ENCODE results near the gene WIPI1.

WIPI1 gene

DNA sequence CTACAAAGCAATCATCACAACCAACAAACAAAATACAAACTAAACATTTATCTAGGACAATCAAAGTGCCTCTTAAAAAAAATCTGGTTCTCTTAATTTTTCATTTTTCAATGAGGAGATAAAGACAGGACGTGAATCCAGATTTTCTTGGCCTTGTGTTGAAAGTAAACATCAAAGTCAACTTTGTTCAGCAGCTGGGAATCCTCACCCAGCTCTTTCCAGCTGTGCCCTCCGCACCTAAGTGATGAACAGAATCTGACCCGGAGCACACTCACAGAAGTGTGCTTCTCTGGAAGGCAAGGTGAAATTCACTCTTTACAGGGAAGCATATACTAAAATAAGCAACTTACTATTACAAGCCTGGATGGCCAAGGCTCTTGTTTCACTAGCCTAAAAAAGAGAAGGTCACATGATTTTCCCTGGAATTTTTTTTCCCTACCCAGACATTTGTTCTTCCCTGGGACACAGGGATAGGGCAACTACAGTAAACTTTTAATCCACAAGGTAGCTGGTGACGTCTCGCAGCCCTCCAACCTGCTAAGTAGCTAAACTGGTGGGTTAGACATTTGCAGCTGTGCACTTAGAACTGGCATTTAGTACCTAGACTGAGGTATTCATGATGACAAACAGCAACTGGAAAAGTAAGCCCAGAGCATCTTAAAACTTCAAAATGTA is 3.2 kb downstream of the WIPI1 start:
- Histone ChIP-seq H3K27me3 (ENCODE audit: low read depth, low read length) (peaks cover 13% of the 10 kb centered on the region), H3K36me3 (replicated peaks; ENCODE audit: low read depth, low read length) (peaks cover 6% of the 10 kb centered on the region), H3K9me3 (ENCODE audit: insufficient read depth, low read length) (no peaks in the 10 kb centered on the region), H3K79me2 (ENCODE audit: low read length) (no peaks in the 10 kb centered on the region), H3K9ac (ENCODE audit: low read length) (no peak overlapping the region), H2AFZ (ENCODE audit: low read depth, low read length) (no peak overlapping the region), H3K27ac (ENCODE audit: low read length) (no peak overlapping the region), H3K4me3 (ENCODE audit: low read length) (no peak overlapping the region), H3K4me1 (ENCODE audit: low read length) (peaks cover 25% of the 10 kb centered on the region), H4K20me1 (ENCODE audit: insufficient read depth, low read length) (no peaks in the 10 kb centered on the region), H3K4me2 (ENCODE audit: low read length) (no peak overlapping the region)
- no peak for TF ChIP-seq EZH2phosphoT487 (IDR thresholded peaks at IDR 0.05; ENCODE audit: low read depth)
- TF ChIP-seq, protein P1, sequence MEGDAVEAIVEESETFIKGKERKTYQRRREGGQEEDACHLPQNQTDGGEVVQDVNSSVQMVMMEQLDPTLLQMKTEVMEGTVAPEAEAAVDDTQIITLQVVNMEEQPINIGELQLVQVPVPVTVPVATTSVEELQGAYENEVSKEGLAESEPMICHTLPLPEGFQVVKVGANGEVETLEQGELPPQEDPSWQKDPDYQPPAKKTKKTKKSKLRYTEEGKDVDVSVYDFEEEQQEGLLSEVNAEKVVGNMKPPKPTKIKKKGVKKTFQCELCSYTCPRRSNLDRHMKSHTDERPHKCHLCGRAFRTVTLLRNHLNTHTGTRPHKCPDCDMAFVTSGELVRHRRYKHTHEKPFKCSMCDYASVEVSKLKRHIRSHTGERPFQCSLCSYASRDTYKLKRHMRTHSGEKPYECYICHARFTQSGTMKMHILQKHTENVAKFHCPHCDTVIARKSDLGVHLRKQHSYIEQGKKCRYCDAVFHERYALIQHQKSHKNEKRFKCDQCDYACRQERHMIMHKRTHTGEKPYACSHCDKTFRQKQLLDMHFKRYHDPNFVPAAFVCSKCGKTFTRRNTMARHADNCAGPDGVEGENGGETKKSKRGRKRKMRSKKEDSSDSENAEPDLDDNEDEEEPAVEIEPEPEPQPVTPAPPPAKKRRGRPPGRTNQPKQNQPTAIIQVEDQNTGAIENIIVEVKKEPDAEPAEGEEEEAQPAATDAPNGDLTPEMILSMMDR (IDR thresholded peaks at IDR 0.05; ENCODE audit: low read depth, low read length), result no peak

DNA sequence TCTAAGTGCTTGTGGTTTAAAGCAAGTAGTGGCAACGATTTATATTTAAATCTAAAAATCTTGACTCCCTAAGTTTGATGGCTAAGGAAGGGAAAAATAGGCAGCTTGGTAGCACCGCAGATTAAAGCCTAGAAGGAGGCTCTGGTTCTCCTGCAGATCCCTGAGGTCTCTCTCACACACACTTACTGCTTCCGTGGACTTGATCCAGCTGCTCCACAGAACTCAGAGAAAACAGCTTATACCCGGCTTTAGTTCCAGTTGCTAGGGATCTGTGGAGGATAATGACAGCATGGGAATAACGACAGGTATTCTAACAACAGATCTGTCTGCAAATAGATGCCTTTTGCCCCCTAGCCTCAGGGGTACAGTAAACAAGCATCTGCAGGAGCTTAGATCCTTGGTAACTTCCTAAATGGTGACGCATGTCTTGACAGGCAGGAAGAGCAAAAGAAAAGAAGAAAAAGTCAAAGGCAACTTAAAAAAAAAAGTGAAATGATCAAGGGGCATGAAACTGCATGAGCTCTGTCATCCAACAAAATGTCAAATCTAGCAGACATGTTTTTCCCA is 4.5 kb downstream of the WIPI1 start:
- TF ChIP-seq, protein P1 (IDR thresholded peaks at IDR 0.05; ENCODE audit: low read depth, low read length), result no peak
- TF ChIP-seq EZH2phosphoT487 (IDR thresholded peaks at IDR 0.05; ENCODE audit: low read depth), result no peak
- Histone ChIP-seq H3K4me1 (ENCODE audit: low read length) (peaks cover 13% of the 10 kb centered on the region), H3K27me3 (ENCODE audit: low read depth, low read length) (peaks cover 13% of the 10 kb centered on the region), H3K4me2 (ENCODE audit: low read length) (no peak overlapping the region), H3K79me2 (ENCODE audit: low read length) (no peaks in the 10 kb centered on the region), H3K4me3 (ENCODE audit: low read length) (no peak overlapping the region), H4K20me1 (ENCODE audit: insufficient read depth, low read length) (no peaks in the 10 kb centered on the region), H3K9me3 (ENCODE audit: insufficient read depth, low read length) (no peaks in the 10 kb centered on the region), H3K27ac (ENCODE audit: low read length) (no peak overlapping the region), H3K9ac (ENCODE audit: low read length) (no peak overlapping the region), H2AFZ (ENCODE audit: low read depth, low read length) (no peak overlapping the region), H3K36me3 (replicated peaks; ENCODE audit: low read depth, low read length) (peaks cover 6% of the 10 kb centered on the region)

DNA sequence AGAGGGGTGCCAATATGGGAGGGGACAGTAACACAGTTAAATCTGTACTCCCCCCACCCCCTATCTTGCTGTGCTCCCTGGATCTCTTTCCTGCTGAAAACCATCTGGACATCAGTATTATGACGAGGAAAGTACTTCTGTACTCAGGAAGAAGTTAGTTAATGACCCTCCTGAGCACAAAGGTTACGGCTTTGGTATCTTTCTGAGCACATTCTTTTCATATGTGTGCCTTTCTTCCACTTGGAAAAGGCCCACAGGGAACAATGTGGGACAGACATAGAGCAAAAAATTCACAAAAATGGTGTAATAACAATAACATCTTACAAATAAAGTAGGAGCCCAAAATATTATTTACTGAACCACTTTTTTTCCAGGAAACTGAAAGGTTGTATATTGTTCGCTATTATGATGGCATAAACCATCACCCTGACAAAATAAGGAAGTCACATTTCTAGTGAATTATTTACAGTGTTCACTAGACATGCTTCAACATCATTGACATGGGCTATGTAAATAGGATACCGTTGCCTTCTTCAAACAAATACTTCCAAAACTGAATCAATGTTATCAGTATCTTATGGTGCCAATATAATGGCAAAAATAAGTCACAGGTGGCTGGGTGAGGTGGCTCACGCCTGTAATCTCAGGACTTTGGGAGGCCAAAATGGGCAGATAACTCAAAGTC is 5.5 kb downstream of the WIPI1 start:
- TF ChIP-seq, protein P1 (IDR thresholded peaks at IDR 0.05; ENCODE audit: low read depth, low read length), result no peak
- H3K79me2 ChIP-seq (ENCODE audit: low read length), result no peaks in the 10 kb centered on the region
- H3K9ac ChIP-seq (ENCODE audit: low read length), result no peak overlapping the region
- no peaks in the 10 kb centered on the region for H3K9me3 ChIP-seq (ENCODE audit: insufficient read depth, low read length)
- H2AFZ ChIP-seq (ENCODE audit: low read depth, low read length), result no peak overlapping the region
- no peak overlapping the region for H3K4me3 ChIP-seq (ENCODE audit: low read length)
- peaks cover 13% of the 10 kb centered on the region for H3K27me3 ChIP-seq (ENCODE audit: low read depth, low read length)
- H4K20me1 ChIP-seq (ENCODE audit: insufficient read depth, low read length), result no peaks in the 10 kb centered on the region
- peaks cover 13% of the 10 kb centered on the region for H3K4me1 ChIP-seq (ENCODE audit: low read length)
- no peak overlapping the region for H3K27ac ChIP-seq (ENCODE audit: low read length)
- H3K4me2 ChIP-seq (ENCODE audit: low read length), result no peak overlapping the region
- H3K36me3 ChIP-seq (replicated peaks; ENCODE audit: low read depth, low read length), result peaks cover 6% of the 10 kb centered on the region

DNA sequence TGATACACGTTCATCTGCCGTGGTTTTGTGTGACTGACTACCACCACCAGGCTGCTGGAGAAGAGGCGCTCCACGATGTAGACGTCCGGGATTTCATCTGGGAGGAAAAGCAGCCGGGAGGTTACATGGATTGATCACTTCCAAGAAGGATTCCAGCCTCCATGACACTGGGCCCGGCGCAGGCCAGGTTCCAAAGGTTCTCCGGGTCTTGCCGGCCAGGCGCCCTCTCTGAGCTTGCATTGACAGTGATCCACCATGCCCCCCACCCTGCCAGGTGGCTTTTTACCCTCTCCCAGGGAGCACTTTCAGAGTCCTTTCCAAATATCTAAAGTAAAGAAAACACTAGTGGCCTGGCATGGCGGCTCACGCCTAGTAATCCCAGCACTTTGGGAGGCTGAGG is 6.5 kb downstream of the WIPI1 start:
- no peak overlapping the region for H3K4me3 ChIP-seq (ENCODE audit: low read length)
- H3K4me2 ChIP-seq (ENCODE audit: low read length), result no peak overlapping the region
- TF ChIP-seq, protein P1 (IDR thresholded peaks at IDR 0.05; ENCODE audit: low read depth, low read length), result no peak
- TF ChIP-seq EZH2phosphoT487 (IDR thresholded peaks at IDR 0.05; ENCODE audit: low read depth), result no peak
- peaks cover 5% of the 10 kb centered on the region for H3K27me3 ChIP-seq (ENCODE audit: low read depth, low read length)
- H3K9ac ChIP-seq (ENCODE audit: low read length), result no peak overlapping the region
- H4K20me1 ChIP-seq (ENCODE audit: insufficient read depth, low read length), result no peaks in the 10 kb centered on the region
- no peak overlapping the region for H2AFZ ChIP-seq (ENCODE audit: low read depth, low read length)
- H3K9me3 ChIP-seq (ENCODE audit: insufficient read depth, low read length), result no peaks in the 10 kb centered on the region
- H3K79me2 ChIP-seq (ENCODE audit: low read length), result no peaks in the 10 kb centered on the region
- peaks cover 6% of the 10 kb centered on the region; the same call in 1 of the 2 replicates for H3K4me1 ChIP-seq (ENCODE audit: low read length)
- H3K27ac ChIP-seq (ENCODE audit: low read length), result no peak overlapping the region
- H3K36me3 ChIP-seq (replicated peaks; ENCODE audit: low read depth, low read length), result peaks cover 6% of the 10 kb centered on the region

Data from OCI-LY3 (cell line).